Stimulated activated CD4-positive, alpha-beta T cell treated with anti-CD3 and anti-CD28 coated beads, Interleukin-12 subunit alpha, Interleukin-12 subunit beta, amount 100 ng/mL, for 24 hours (primary cell): ENCODE results near the gene CFAP44.
"Not testable (repeated sequence)": the region's sequence is repeated elsewhere in the genome, so short reads cannot be mapped to it uniquely, and the experiment has no call there.

Source experiments
- DNase-seq, 2 experiments: peaks; one replicate each; pipeline ENCODE4 v3.0.0-alpha.2; 2020; ENCODE audit warnings: low read depth in 2 of 2

CFAP44 gene

GRCh38 chr3:113441051-113441770, at the start of gene CFAP44:
Gene CFAP44, minus strand, starts transcription at chr3:113441493. Its CDS starts 7,829 bp downstream, at chr3:113433664.
- DNase-seq = peak; percentile 8 to 31

- no peak for DNase-seq
Measured at GRCh38 chr3:113485161-113485609, 43.9 kb upstream of the CFAP44 start.

GRCh38 chr3:113468539-113468938, 27.2 kb upstream of the CFAP44 start:
- DNase-seq = no peak

- DNase-seq = no peak
Measured at GRCh38 chr3:113461488-113461887, 20.2 kb upstream of the CFAP44 start.

GRCh38 chr3:113458554-113458953, 17.3 kb upstream of the CFAP44 start:
- DNase-seq = not testable (repeated sequence)

- DNase-seq = no peak
Measured at GRCh38 chr3:113455446-113455845, 14.2 kb upstream of the CFAP44 start.

- no peak for DNase-seq
Measured at GRCh38 chr3:113454630-113455029, 13.3 kb upstream of the CFAP44 start.

GRCh38 chr3:113454057-113454456, 12.8 kb upstream of the CFAP44 start:
- no peak for DNase-seq

- DNase-seq = no peak
Measured at GRCh38 chr3:113450911-113451310, 9.6 kb upstream of the CFAP44 start.

GRCh38 chr3:113439606-113440005, 1.7 kb downstream of the CFAP44 start:
- DNase-seq = no peak

- no peak for DNase-seq
Measured at GRCh38 chr3:113438224-113438623, 3.1 kb downstream of the CFAP44 start.

- DNase-seq = no peak
Measured at GRCh38 chr3:113437411-113437810, 3.9 kb downstream of the CFAP44 start.

- no peak for DNase-seq
Measured at GRCh38 chr3:113436809-113437208, 4.5 kb downstream of the CFAP44 start.

- DNase-seq = no peak
Measured at GRCh38 chr3:113431811-113432210, 9.5 kb downstream of the CFAP44 start.

- no peak for DNase-seq
Measured at GRCh38 chr3:113428581-113428980, 12.7 kb downstream of the CFAP44 start.

GRCh38 chr3:113423699-113424098, 17.6 kb downstream of the CFAP44 start:
- no peak for DNase-seq

GRCh38 chr3:113421082-113421481, 20.2 kb downstream of the CFAP44 start:
- no peak for DNase-seq

GRCh38 chr3:113409676-113410075, 31.6 kb downstream of the CFAP44 start:
- DNase-seq = no peak

- DNase-seq = no peak
Measured at GRCh38 chr3:113405180-113405579, 36.1 kb downstream of the CFAP44 start.

GRCh38 chr3:113404637-113405036, 36.7 kb downstream of the CFAP44 start:
- DNase-seq = no peak
